Amniotic epithelial cell (primary cell): ENCODE results near the gene MARCHF11.

Experiments used
- DNase-seq: peaks from one replicate; pipeline ENCODE4 v3.0.0-alpha.2; 2010; ENCODE audit warnings: low read depth

Gene MARCHF11

GRCh38 chr5:16179511-16179935, at the start of gene MARCHF11:
MARCHF11 (minus strand) TSS chr5:16179791; CDS start chr5:16179575, 216 bp downstream.
- DNase-seq: no peak

- no peak for DNase-seq
Measured at GRCh38 chr5:16225927-16226326, 46.3 kb upstream of the MARCHF11 start.

GRCh38 chr5:16192311-16192710, 12.7 kb upstream of the MARCHF11 start:
- no peak for DNase-seq

DNA sequence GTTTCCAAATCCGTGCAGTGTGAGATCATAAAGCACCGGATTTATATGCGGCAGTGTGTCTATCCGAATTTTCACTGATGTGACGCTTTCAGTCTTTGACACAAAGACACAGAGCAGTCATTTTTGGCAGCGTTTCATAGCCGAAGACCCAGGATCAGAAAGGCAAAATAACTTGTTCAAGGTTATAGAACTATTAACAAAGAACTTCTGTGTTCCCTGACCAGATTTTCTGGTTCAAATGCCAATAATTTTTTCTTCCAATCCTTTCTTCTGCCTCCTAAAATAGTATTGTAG, 1.1 kb upstream of the MARCHF11 start:
- no peak for DNase-seq

GRCh38 chr5:16179936-16180788, 571 bp upstream of the MARCHF11 start:
- DNase-seq: no peak

DNA sequence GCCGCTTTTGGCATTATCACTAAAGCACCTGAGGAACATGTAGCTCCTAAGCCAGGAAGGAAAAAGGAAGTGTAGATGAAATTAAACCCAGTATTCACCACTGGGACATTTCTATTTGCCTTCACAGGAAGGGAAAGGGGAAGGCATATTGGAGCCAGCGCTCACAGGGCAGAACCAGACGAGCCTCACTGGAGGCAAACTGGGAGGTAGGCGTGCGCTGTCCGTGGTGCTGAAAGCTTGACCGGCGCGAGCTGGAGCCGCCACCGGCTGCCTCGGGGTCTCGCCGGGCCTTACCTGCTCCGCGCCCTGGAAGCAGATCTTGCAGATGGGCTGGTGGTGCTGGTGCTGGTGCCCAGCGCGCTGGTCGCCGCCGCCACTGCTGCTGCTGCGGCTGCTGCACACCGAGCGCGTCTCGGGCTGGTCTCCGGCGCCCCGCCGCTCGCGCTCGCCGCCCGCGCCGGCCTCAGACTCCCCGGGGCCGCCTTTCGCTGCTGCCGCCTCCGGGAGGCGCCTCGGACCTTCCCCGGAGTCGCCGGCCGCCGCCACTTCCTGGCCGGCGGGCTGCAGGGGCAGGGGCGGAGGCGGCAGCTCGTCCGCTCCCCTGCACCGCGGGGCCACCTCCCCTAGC, 732 bp downstream of the MARCHF11 start:
- peak; percentile 52 for DNase-seq

DNA sequence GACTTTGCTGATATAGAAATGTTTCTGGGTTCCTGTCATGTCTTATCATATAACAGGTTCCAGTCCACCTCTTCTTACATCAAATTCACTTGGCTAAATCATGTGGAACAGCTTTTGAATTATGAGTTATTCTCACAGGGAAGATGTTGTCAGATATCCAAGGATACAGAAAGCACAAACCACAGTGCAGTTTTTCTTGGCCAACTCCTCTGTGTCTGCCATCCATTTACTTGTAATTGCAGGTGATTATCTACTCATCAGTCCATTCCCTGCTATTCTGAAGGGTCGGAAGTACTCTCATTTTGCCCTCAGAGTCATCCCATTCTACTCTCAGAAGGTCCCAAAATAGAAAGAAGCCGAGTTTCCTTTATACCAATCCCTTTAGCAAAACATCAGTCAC, 10.0 kb downstream of the MARCHF11 start:
- DNase-seq: no peak

DNA sequence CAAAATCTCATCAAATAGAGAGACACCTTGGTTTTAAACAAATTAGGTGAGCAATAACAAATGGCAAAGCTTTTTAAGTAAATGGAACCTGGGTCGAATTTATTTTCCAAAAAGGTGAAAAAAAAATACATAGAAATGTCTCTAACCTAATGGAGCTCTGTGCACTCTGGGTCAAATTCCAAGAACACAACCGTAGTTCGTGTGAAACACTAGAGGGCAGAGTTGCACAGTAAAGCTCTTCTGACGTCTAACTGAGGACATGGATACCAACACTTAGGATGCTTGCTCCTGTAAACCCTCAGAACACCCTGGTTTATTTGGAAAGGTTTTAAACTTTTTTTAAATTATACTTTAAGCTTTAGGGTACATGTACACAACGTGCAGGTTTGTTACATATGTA, 18.9 kb downstream of the MARCHF11 start:
- peak; percentile 60 for DNase-seq

DNA sequence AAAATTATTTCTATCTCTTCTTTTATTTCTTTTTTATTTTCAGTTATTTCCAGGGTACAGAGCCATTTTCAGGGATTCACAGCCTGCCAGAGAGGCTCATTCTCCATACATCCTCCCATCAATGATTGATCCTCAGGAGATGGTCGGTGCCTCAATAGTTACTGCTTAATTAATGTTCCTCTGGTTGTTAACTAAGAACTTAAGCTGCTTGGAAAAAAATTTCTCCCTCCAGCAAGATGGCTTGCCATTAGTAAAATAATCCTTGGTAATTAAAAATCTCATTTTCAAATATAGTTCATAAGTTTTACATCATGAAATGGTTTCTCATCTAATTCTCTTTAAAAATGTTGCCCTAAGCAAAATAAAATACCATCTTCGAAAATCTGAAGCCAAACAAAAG, 20.0 kb downstream of the MARCHF11 start:
- no peak for DNase-seq

- DNase-seq: no peak
Measured at GRCh38 chr5:16156152-16156551, 23.4 kb downstream of the MARCHF11 start.

- no peak for DNase-seq
Measured at GRCh38 chr5:16152601-16153568, 26.7 kb downstream of the MARCHF11 start.

DNA sequence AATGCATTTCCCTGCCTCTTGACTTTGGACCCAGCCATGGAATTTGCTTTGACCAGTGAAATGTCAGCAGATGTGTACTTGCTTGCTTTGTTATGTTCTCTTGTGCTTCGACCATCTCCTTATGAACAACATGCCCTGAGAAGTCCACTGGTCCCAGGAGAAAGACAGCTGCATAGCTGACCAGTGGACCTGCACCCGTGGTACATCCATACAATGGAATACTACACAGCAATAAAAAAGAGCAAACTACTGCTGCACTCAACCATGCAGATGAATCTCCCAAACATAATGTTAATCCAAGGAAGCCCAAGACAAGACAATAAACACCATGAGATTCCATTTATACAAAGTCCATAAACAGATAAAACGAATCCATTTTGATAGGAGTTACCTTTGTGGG, 30.0 kb downstream of the MARCHF11 start:
- no peak for DNase-seq

DNA sequence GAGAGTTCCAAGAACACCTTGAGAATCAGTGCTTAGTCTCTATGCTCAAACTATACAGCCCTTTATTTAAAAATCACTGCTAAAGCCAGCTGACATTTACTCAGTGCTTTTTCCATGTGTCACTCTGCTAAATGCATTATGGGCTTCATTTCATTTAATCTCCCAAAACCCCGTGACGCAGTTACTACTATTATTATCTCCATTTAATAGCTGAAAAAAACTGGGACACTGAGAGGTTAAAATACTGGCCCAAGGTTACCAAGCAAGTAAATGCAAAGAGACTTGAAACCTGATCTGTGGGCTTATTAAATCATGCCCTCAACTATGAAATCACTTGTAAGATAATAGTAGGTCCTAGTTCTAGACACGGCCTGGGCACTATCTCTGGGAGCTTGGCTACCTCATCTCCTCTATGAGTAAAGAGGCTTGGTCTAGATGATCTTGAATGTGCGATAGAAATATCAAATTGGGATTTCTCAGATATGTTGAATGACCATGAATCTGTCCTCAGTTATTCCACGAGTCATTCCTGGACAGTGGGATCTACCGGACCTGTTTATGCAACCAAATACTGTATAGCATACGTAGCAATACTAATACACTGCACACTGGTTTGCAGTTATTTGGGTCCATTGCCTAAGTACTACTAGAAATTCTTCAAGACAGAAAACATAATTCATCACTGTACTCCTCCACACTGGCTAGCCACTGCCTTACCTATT, 32.3 kb downstream of the MARCHF11 start:
- DNase-seq: no peak

GRCh38 chr5:16144416-16144815, 35.2 kb downstream of the MARCHF11 start:
- DNase-seq: no peak

- DNase-seq: no peak
Measured at GRCh38 chr5:16143361-16144049, 36.1 kb downstream of the MARCHF11 start.

- DNase-seq: no peak
Measured at GRCh38 chr5:16140944-16141343, 38.6 kb downstream of the MARCHF11 start.

DNA sequence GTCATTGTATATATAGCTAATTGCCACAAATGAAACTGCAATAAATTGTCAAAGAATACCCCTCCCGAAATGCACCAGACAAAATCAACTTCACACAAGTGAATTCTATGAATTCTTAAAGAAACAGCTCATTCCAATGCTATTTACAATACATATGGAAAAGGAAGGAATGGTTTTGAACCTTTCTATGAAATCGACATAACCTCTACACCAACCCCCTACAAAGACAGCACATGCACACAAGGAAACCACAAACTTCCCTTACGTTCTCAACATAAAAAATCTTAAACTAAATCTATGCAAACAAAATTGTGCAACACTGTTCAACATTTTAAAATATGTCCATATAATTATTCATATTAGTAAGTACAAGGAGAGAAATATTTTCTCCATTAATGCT, 39.2 kb downstream of the MARCHF11 start:
- no peak for DNase-seq

DNA sequence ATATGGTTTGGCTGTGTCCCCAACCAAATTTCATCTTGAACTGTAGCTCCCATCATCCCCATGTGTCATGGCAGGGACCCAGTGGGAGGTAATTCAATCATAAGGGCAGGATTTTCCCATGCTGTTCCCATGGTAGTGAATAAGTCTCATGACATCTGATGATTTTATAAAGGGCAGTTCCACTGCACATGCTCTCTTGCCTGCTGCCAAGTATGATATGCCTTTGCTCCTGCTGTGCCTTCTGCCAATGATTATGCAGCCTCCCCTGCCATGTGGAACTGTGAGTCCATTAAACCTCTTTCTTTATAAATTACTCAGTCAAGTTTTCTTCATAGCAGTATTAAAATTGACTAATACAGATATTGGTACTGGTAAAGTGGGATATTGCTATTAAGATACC, 42.4 kb downstream of the MARCHF11 start:
- DNase-seq: no peak

- DNase-seq: no peak
Measured at GRCh38 chr5:16135506-16135905, 44.1 kb downstream of the MARCHF11 start.

- DNase-seq: no peak
Measured at GRCh38 chr5:16135003-16135402, 44.6 kb downstream of the MARCHF11 start.

- DNase-seq: no peak
Measured at GRCh38 chr5:16134204-16134603, 45.4 kb downstream of the MARCHF11 start.
